Stimulated activated naive CD8-positive, alpha-beta T cell treated with anti-CD3 and anti-CD28 coated beads, Interleukin-15, amount 100 ng/mL, for 72 hours (primary cell): ENCODE results near the gene CAPN10.

Experiments
- ATAC-seq: fragments of 150-1000 bp; cut with Tn5 transposase; 2 replicates; pipeline ENCODE4 v1.10.0; 2021; ENCODE audit warnings: mild to moderate bottlenecking, moderate library complexity
- DNase-seq, 2 donors: peaks; one replicate each; pipeline ENCODE4 v3.0.0; 2021 to 2022
- H3K27ac Mint-ChIP-seq, 2 donors: one replicate each; pipeline ENCODE4 v1.8.0; 2022; ENCODE audit warnings: mild to moderate bottlenecking in 2 of 2, mixed read lengths in 2 of 2, moderate library complexity in 2 of 2
- H3K27me3 Mint-ChIP-seq: one replicate; pipeline ENCODE4 v1.8.0; 2022; ENCODE audit warnings: mixed read lengths
- H3K4me1 Mint-ChIP-seq: one replicate; pipeline ENCODE4 v1.8.0; 2022; ENCODE audit warnings: mild to moderate bottlenecking, mixed read lengths
- H3K4me3 Mint-ChIP-seq, 2 donors: one replicate each; pipeline ENCODE4 v1.8.0; 2022; ENCODE audit warnings: mild to moderate bottlenecking in 2 of 2, mixed read lengths in 2 of 2, moderate library complexity in 1 of 2
- H3K9me3 Mint-ChIP-seq, 2 donors: one replicate each; pipeline ENCODE4 v1.8.0; 2022; ENCODE audit warnings: mixed read lengths in 2 of 2

Gene CAPN10

GRCh38 chr2:240589375-240589774 lies 2.8 kb downstream of the CAPN10 start:
- H3K4me3 Mint-ChIP-seq: no peak overlapping the region
- H3K27ac Mint-ChIP-seq: no peak overlapping the region
- ATAC-seq: no peak
- no peak for DNase-seq
- H3K9me3 Mint-ChIP-seq: no peaks in the 10 kb centered on the region
- H3K4me1 Mint-ChIP-seq: peaks cover 48% of the 10 kb centered on the region
- H3K27me3 Mint-ChIP-seq: no peaks in the 10 kb centered on the region

- no peak overlapping the region for H3K4me3 Mint-ChIP-seq
- ATAC-seq (no peak), DNase-seq (no peak)
- no peaks in the 10 kb centered on the region for H3K9me3 Mint-ChIP-seq
- H3K27ac Mint-ChIP-seq: no peak overlapping the region
- H3K27me3 Mint-ChIP-seq: no peaks in the 10 kb centered on the region
- peaks cover 42% of the 10 kb centered on the region for H3K4me1 Mint-ChIP-seq
Measured at GRCh38 chr2:240589850-240590525, 3.5 kb downstream of the CAPN10 start.

GRCh38 chr2:240590681-240591111 lies 4.2 kb downstream of the CAPN10 start:
- H3K4me1 Mint-ChIP-seq: peaks cover 37% of the 10 kb centered on the region
- H3K27ac Mint-ChIP-seq: no peak overlapping the region
- H3K27me3 Mint-ChIP-seq: no peaks in the 10 kb centered on the region
- no peak overlapping the region for H3K4me3 Mint-ChIP-seq
- ATAC-seq (no peak), DNase-seq (no peak)
- H3K9me3 Mint-ChIP-seq: no peaks in the 10 kb centered on the region

GRCh38 chr2:240591226-240591625 lies 4.7 kb downstream of the CAPN10 start:
- H3K27me3 Mint-ChIP-seq: no peaks in the 10 kb centered on the region
- no peaks in the 10 kb centered on the region for H3K9me3 Mint-ChIP-seq
- no peak overlapping the region for H3K4me3 Mint-ChIP-seq
- peak overlapping the region in 1 of 2 donors; percentile 40 for H3K27ac Mint-ChIP-seq
- H3K4me1 Mint-ChIP-seq: peaks cover 32% of the 10 kb centered on the region
- DNase-seq (no peak), ATAC-seq (no peak)

- Mint-ChIP-seq H3K27me3 (no peaks in the 10 kb centered on the region), H3K9me3 (no peaks in the 10 kb centered on the region), H3K27ac (peak overlapping the region in 1 of 2 donors; percentile 48), H3K4me1 (peaks cover 32% of the 10 kb centered on the region), H3K4me3 (no peak overlapping the region)
- DNase-seq (no peak), ATAC-seq (no peak)
Measured at GRCh38 chr2:240591784-240592183, 5.2 kb downstream of the CAPN10 start.

- Mint-ChIP-seq H3K27ac (no peak overlapping the region), H3K27me3 (no peaks in the 10 kb centered on the region), H3K4me1 (peaks cover 21% of the 10 kb centered on the region), H3K9me3 (no peaks in the 10 kb centered on the region), H3K4me3 (no peak overlapping the region)
- ATAC-seq (no peak), DNase-seq (no peak)
Measured at GRCh38 chr2:240593026-240593702, 6.6 kb downstream of the CAPN10 start.

GRCh38 chr2:240593703-240594451 lies 7.3 kb downstream of the CAPN10 start:
- H3K4me1 Mint-ChIP-seq: peaks cover 14% of the 10 kb centered on the region
- DNase-seq: no peak
- no peak for ATAC-seq
- H3K27ac Mint-ChIP-seq: no peak overlapping the region
- H3K4me3 Mint-ChIP-seq: no peak overlapping the region
- H3K9me3 Mint-ChIP-seq: no peaks in the 10 kb centered on the region
- no peaks in the 10 kb centered on the region for H3K27me3 Mint-ChIP-seq

GRCh38 chr2:240594511-240595380 lies 8.2 kb downstream of the CAPN10 start:
- H3K27ac Mint-ChIP-seq: peak overlapping the region in 1 of 2 donors; percentile 25
- DNase-seq: no peak
- ATAC-seq: no peak

GRCh38 chr2:240595381-240596079 lies 9.0 kb downstream of the CAPN10 start:
- no peak overlapping the region for H3K4me3 Mint-ChIP-seq
- DNase-seq (peak; percentile 40 to 54), ATAC-seq (peak; percentile 69)
- no peaks in the 10 kb centered on the region for H3K27me3 Mint-ChIP-seq
- H3K27ac Mint-ChIP-seq: peak overlapping the region; percentile 45 to 74
- H3K4me1 Mint-ChIP-seq: peaks cover 6% of the 10 kb centered on the region
- H3K9me3 Mint-ChIP-seq: no peaks in the 10 kb centered on the region

More at GRCh38 chr2:240594511-240595380, 8.2 kb downstream of the CAPN10 start:
- H3K4me3 Mint-ChIP-seq: no peak overlapping the region
- H3K27me3 Mint-ChIP-seq: no peaks in the 10 kb centered on the region
- no peaks in the 10 kb centered on the region for H3K9me3 Mint-ChIP-seq
- H3K4me1 Mint-ChIP-seq: peaks cover 6% of the 10 kb centered on the region

- ATAC-seq (no peak), DNase-seq (no peak)
- Mint-ChIP-seq H3K4me3 (no peak overlapping the region), H3K27ac (peak overlapping the region in 1 of 2 donors; percentile 74), H3K4me1 (peaks cover 6% of the 10 kb centered on the region), H3K27me3 (no peaks in the 10 kb centered on the region), H3K9me3 (no peaks in the 10 kb centered on the region)
Measured at GRCh38 chr2:240596080-240596460, 9.5 kb downstream of the CAPN10 start.

GRCh38 chr2:240596491-240596931 lies 10.0 kb downstream of the CAPN10 start:
- Mint-ChIP-seq H3K9me3 (no peaks in the 10 kb centered on the region), H3K27ac (no peak overlapping the region), H3K27me3 (no peaks in the 10 kb centered on the region), H3K4me1 (peaks cover 2% of the 10 kb centered on the region), H3K4me3 (no peak overlapping the region)
- DNase-seq (no peak), ATAC-seq (no peak)

GRCh38 chr2:240597054-240597418 lies 10.5 kb downstream of the CAPN10 start:
- ATAC-seq (no peak), DNase-seq (no peak)
- peak overlapping the region in 1 of 2 donors; percentile 91 for H3K27ac Mint-ChIP-seq

GRCh38 chr2:240597419-240598181 lies 11.1 kb downstream of the CAPN10 start:
- Mint-ChIP-seq H3K4me1 (no peaks in the 10 kb centered on the region), H3K27me3 (no peaks in the 10 kb centered on the region), H3K4me3 (no peak overlapping the region), H3K9me3 (no peaks in the 10 kb centered on the region), H3K27ac (no peak overlapping the region)
- DNase-seq (no peak), ATAC-seq (no peak)

More at GRCh38 chr2:240597054-240597418, 10.5 kb downstream of the CAPN10 start:
- no peaks in the 10 kb centered on the region for H3K4me1 Mint-ChIP-seq
- H3K27me3 Mint-ChIP-seq: no peaks in the 10 kb centered on the region
- H3K9me3 Mint-ChIP-seq: no peaks in the 10 kb centered on the region
- no peak overlapping the region for H3K4me3 Mint-ChIP-seq

GRCh38 chr2:240598311-240598911 lies 11.9 kb downstream of the CAPN10 start:
- DNase-seq (no peak), ATAC-seq (no peak)
- no peak overlapping the region for H3K4me3 Mint-ChIP-seq
- H3K27me3 Mint-ChIP-seq: no peaks in the 10 kb centered on the region
- no peaks in the 10 kb centered on the region for H3K9me3 Mint-ChIP-seq
- peak overlapping the region in 1 of 2 donors; percentile 42 for H3K27ac Mint-ChIP-seq
- no peaks in the 10 kb centered on the region for H3K4me1 Mint-ChIP-seq
